Activated CD8-positive, alpha-beta memory T cell treated with anti-CD3 and anti-CD28 coated beads, Interleukin-2, amount 50 U/mL, for 24 hours (primary cell): Measurements from ENCODE around the gene RALGDS.
A peak's percentile ranks its signal among the peaks of the same experiment; 100 is the strongest.
"Not testable (repeated sequence)": the region's sequence is repeated elsewhere in the genome, so short reads cannot be mapped to it uniquely, and the experiment has no call there.

ENCODE experiments used
- DNase-seq: peaks from one replicate; pipeline ENCODE4 v3.0.0-alpha.2; 2020; ENCODE audit errors: extremely low read depth

Gene RALGDS

GRCh38 chr9:133121198-133121914 is at the start of gene RALGDS:
Gene RALGDS, minus strand, starts transcription at chr9:133121240. Its CDS starts 86 bp downstream, at chr9:133121154.
- DNase-seq: peak; percentile 72

GRCh38 chr9:133170716-133171115 is 49.7 kb upstream of the RALGDS start:
- DNase-seq: no peak

DNA sequence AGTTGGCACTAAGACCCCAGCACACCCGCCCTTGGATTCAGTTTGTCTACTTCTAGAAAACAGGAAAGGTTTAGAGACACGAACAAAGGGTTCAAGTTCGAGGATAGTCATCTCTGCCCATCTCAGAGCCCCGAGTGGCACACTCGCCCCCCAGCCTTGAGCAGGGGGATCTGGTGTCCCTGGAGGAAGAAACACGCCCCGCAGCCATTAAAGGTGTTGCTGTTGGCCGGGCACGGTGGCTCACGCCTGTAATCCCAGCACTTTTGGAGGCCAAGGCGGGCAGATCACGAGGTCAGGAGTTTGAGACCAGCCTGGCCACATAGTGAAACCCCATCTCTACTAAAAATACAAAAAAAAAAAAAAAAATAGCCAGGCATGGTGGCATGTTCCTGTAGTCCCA is 48.6 kb upstream of the RALGDS start:
- DNase-seq: not testable (repeated sequence)

DNA sequence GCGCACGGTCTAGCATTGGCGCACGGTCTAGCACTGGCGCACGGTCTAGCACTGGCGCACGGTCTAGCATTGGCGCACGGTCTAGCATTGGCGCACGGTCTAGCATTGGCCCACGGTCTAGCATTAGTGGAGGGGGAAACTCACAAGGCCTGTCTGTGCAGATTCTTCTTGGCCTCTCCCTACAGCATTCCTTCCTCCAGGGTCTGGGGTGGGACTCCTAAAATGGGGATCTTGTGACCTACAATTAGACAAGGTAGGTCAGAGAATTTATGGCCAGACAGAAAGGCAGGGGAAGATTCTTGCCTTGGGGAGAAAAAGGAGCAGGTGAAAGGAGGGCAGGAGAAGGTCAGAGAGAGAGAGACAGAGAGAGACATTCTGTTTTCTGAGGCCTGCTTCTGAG is 48.1 kb upstream of the RALGDS start:
- DNase-seq: no peak

DNA sequence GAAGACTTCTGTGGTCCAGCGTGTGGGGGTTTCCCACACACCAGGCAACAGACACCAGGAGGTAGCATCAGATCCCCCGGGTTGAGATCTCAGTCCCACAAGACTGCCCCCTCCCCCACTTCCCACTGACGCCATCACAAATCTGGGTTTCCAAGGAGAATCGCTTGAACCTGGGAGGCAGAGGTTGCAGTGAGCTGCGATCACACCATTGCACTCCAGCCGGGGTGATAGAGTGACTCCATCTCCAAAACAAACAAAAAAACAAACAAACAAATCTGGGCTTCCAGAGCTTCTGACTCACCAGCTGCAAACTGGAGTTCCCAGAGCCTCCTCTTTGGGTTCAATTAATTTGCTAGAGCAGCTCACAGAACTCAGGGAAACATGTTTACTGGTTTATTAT is 47.4 kb upstream of the RALGDS start:
- no peak for DNase-seq

GRCh38 chr9:133167769-133168168 is 46.7 kb upstream of the RALGDS start:
- DNase-seq: no peak

DNA sequence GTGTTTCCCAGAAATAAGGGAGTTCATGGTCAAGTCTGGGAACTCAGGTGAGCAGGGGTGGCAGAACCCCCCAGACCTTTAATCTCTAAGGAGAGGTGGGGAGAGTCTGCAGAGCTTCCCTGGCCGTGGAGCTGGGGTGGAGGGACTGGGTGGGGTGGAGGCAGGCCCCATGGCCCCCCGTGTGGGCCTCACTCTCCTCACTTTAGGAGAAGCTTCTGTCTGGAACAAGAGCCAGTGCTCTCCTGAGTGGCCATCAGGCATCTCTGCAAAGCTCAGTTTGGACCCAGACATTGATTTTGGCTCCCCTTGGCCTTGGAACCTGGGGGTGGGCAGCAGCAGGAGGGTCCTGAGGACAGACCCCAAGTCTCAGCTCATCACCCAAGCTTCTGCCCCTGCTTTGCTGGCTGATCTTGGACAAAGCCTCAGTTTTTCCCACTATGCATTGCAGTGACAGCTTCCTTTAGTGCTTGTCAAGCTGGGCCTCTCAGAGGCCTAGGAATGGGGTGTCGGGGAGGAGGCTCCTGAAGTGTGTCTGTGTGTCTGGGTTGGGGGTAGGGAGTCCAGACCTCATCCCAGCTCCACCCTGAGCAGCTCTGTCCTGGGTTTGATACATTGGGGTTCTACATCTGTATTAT is 46.2 kb upstream of the RALGDS start:
- no peak for DNase-seq

- DNase-seq: no peak
Observed at GRCh38 chr9:133166392-133166791, 45.4 kb upstream of the RALGDS start.

- DNase-seq: no peak
Observed at GRCh38 chr9:133165452-133165730, 44.4 kb upstream of the RALGDS start.

GRCh38 chr9:133164191-133164590 is 43.2 kb upstream of the RALGDS start:
- no peak for DNase-seq

DNA sequence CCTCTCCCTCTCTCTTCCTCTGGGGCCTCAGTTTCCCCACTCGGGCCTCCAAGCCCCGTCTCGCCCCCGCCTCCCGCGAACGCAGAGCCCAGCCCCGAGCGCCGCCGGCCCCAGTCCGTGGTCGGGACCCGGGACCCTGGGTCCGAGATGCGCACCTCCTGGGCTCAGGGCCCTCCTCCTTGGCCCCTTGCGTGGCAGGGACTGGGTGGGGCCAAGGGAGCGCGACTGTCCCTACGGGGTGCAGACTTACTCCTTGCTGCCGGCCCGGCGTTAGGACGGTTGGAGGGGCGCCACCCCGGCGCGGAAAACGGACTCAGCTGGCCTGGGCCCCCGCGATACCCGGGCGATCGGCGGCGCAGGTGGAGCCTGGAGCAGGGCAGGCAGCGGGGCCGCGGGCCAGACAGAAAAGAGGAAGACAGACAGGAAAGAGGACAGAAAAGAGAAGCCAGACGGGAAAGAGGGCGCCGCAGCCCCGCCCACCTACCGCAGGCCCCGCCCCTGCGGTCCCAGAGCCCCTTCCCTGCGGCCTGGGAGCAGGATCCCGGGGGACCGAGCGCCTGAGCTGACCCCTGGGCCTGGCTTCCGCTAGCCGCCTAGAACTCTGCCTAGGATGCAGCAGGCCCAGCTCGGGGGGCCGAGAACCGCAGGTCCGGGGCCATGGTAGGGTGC is 42.6 kb upstream of the RALGDS start, which contains the start of gene GBGT1:
Gene GBGT1 (minus strand): TSS at position 411 of the 669 bp plus-strand sequence. CDS start 1,502 bp downstream, outside the sequence.
- no peak for DNase-seq

DNA sequence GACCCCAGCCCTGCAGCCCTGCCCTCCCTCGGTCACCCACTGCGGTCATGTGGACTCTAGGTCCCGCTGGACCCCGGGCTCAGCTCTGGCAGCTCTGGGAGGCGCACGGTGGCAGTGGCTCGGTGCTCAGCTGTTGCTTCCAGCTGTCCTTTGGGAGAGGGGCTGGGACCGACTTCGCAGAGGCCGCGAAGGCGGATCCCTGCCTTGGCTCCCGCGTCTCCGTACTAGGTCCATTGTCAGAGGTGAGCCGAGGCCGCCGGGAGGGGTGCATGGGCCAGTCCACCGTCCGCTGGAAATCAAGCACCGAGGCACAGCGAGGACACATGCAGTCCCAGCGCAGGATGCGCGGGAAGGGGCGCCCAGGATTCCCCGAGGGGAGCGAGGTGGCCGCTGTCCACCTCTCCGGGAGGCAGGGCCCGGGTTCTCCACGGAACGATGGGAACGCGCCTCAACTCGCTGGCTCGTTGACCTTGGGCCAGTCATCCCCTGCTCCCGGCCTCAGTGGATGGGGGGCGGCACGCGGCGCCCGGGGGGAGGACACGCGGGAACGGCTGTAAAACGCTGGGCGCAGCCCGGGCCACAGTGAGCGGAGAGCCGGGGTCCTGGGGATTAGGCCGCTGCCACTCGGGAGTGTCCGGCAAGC is 41.9 kb upstream of the RALGDS start:
- DNase-seq: no peak

DNA sequence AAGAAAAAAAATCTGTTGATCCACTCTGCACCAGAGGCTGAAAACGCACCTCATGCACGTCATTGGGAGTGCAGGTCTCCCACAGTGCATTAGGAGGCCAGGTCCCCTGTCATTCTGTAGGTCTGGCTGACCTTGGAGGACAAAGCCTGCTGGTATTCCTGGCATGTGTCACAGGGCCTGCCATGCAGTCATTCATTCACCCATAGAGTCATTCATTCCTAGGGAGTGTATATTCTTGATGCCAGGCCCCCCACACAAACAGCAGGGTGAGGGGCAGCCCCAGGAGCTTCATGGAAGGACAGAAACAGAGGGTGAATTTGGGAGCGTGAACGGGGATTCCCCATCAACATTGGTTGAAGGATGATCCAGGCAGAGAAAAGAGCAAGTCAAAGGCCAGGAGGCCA is 40.5 kb upstream of the RALGDS start:
- DNase-seq: no peak

DNA sequence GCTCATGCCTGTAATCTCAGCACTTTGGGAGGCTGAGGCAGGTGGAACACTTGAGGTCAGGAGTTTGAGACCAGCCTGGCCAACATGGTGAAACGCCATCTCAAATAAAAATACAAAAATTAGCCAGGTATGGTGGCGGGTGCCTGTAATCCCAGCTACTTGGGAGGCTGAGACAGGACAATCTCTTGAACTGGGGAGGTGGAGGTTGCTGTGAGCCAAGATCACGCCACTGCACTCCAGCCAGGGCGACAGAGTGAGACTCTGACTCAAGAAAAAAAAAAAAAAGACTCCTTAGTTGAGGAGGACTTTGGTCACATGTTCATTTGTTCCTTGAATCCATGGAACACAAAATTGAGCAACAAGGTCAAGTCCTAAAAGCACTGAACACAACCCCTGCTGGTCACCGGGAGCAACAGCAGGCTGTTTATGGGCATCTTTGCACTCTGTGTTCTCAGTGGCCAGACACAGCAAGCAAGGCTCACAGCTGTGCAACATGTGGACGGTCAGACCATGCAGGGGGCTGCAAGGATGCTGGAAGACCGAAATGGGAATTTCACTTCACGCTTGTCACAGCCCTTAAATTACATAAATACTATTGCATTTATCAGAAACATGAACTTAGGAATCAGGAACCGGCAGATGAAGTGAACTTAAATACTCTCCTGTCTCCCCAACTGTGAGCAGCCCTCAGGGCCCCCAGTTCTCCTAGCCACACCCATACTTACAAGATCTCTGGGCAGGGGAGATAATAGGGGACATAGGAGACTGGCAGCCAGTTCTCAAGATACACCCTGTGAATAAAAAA is 39.9 kb upstream of the RALGDS start:
- DNase-seq: no peak

GRCh38 chr9:133158695-133159094 is 37.7 kb upstream of the RALGDS start:
- DNase-seq: no peak

- no peak for DNase-seq
Observed at GRCh38 chr9:133155156-133155555, 34.1 kb upstream of the RALGDS start.

DNA sequence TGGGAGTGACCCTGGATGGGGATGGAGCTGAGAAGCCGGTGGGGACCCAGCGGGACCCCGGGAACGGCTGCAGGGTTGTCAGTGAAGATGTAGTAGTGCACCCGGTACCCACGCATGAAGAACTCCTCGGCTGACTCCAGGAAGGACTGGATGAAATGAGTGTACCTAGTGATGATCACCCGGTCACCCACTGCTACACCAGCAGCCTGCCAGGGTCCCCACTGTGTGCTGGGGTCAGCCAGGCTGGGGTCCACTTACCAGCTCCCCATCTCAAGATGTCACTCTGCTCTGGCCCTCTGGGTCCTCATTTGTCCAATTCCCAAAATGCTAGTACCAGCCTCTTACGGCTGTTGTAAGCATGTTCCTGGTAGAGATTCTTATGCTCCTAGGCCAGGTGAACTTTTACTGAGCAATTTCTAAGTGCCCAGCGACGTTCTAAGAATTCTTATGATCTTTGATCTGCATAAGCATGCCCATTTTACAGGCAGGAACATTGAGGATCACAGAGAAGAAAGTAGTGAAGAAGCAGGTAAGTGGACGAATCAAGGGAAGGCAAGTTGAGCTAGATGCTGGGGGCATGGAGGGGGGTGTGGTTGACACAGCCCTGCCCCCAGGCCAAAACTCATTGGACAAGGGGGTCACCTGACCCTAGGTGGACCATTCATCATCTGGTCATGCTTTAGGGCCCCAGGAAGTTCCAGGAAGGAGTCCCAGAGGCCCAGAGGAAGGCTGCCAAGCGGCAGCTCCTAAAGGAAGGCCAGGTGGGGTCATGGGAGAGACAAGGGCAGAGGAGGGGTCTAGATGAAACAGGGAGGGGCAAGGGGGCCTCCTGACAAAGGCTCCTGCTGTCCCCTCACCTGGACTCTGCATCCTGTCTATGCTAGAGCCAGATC is 33.3 kb upstream of the RALGDS start:
- no peak for DNase-seq

DNA sequence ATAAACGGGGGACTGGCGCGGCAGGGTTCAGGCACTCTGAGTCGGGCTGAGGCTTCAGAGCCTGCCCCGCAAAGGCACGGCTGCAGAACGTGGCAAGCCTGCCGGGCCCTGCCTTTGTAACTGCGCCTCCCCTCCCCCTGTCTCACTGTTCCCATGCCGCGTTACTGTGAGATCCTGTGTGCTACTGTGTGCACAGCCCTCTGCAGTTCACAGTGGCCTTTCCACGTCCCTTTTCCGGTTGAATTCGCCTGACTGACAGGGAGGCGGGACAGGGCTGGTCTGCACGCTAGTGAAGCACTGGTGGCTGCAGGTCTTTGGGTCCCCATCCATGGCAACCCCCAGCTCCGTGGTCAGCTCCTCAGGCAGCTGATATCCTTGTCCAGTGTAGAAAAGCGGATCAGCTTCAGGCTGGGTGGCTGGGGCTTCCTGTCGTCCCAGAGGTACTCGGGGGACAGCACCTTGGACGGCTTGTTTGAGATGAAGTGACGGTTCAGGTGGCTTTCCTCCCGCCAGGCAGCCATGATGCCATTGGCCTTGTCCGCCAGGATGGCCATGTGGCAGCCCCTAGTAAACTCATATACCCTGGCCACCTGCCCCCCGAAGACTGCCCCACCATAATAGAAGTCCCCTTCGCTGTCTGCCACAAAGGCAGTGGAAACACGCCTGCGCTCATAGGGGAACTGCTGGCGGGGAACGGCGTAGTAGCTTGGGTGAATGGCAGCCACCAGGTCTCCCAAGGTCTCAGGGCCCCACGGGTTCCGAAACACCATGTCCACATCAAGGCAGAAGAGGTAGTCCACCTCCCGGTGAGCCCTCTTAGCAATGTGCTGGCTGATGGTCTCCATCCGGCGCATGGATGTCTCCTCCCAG is 32.4 kb upstream of the RALGDS start:
- DNase-seq: no peak

GRCh38 chr9:133151601-133152525 is 30.8 kb upstream of the RALGDS start:
- no peak for DNase-seq
